Progenitor cell of endocrine pancreas (in vitro differentiated cells): ENCODE results near the gene ECM1. TPM values are rescaled to one million over a fixed set of nuclear protein-coding genes. Genes with fewer than 3 reads are reported as not detected.

Experiments used
- DNase-seq: peaks from one replicate; pipeline ENCODE4 v3.0.0; 2021; ENCODE audit warnings: low spot score; ENCODE audit not compliant: unreplicated experiment
- H3K27ac Mint-ChIP-seq: 2 replicates; pipeline ENCODE4 v1.8.0; 2021; ENCODE audit warnings: mild to moderate bottlenecking, moderate library complexity, mixed read lengths
- H3K27me3 Mint-ChIP-seq: 2 replicates; pipeline ENCODE4 v1.8.0; 2021; ENCODE audit warnings: mixed read lengths
- H3K36me3 Mint-ChIP-seq: 2 replicates; pipeline ENCODE4 v1.8.0; 2022; ENCODE audit warnings: mixed read lengths; ENCODE audit not compliant: insufficient read depth
- H3K4me1 Mint-ChIP-seq: 2 replicates; pipeline ENCODE4 v1.8.0; 2021; ENCODE audit warnings: low read depth, mixed read lengths
- H3K4me3 Mint-ChIP-seq: 2 replicates; pipeline ENCODE4 v1.8.0; 2021; ENCODE audit warnings: low read depth, mild to moderate bottlenecking, moderate library complexity, mixed read lengths
- H3K9me3 Mint-ChIP-seq: 2 replicates; pipeline ENCODE4 v1.8.0; 2021; ENCODE audit warnings: low read depth, mixed read lengths
- CTCF ChIP-seq: fragments of 200-600 bp; sonication (generic); IDR thresholded peaks from one replicate; pipeline ENCODE4 v1.5.0; 2021; ENCODE audit warnings: antibody characterized with exemption, mild to moderate bottlenecking; ENCODE audit not compliant: unreplicated experiment
- total RNA-seq: library from RNA; stranded (reverse); gene quantifications from 2 replicates; pipeline ENCODE4 v1.2.1, GENCODE V29; 2021

The ECM1 gene
- total RNA-seq, 1 donor from 2014 or later = 1.9 TPM

- H3K4me3 Mint-ChIP-seq = no peak overlapping the region
- H3K9me3 Mint-ChIP-seq = no peaks in the 10 kb centered on the region
- DNase-seq = no peak
- no peak for TF ChIP-seq CTCF
- H3K27me3 Mint-ChIP-seq = no peaks in the 10 kb centered on the region
- peaks cover 2% of the 10 kb centered on the region for H3K4me1 Mint-ChIP-seq
- no peak overlapping the region for H3K27ac Mint-ChIP-seq
- peaks cover 17% of the 10 kb centered on the region for H3K36me3 Mint-ChIP-seq
Measured at GRCh38 chr1:150493175-150493574, 14.7 kb upstream of the ECM1 start.

DNA sequence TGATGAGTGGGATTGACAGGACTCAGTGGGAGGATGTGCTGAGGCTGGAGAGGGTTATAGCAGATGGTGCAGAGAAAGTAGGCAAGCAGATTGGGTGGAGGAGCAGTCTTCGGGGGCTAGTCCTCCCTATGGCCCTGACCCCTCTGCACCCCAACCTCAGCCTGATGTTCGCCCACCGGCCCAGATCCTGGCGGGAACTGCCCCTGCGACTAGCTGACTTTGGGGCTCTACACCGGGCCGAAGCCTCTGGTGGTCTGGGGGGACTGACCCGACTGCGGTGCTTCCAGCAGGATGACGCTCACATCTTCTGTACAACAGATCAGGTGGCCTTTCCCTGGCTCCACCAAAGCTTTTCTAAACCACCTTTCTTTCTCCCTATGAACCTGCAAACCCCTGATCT, 9.6 kb upstream of the ECM1 start:
- H3K4me1 Mint-ChIP-seq = no peaks in the 10 kb centered on the region
- no peaks in the 10 kb centered on the region for H3K9me3 Mint-ChIP-seq
- no peak overlapping the region for H3K4me3 Mint-ChIP-seq
- H3K36me3 Mint-ChIP-seq = peaks cover 17% of the 10 kb centered on the region
- H3K27ac Mint-ChIP-seq = no peak overlapping the region
- no peaks in the 10 kb centered on the region for H3K27me3 Mint-ChIP-seq
- TF ChIP-seq CTCF = no peak
- no peak for DNase-seq

DNA sequence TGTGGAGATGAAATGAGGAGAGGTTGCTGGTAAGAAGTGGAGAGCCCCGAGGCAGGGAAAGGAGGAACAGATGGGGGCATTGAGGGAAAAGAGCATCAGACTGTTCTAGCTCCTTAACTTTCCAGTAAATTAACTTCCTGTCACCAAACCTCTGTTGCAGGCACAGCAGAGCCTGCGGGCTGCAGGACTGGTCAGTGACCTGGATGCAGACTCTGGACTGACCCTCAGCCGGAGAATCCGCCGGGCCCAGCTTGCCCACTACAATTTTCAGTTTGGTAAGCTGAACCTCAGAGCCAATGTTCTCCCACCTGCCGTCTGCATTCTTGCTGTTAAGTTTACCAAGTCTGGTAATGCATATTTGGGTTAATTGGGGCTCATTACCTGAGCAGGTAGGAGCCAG, 2.5 kb upstream of the ECM1 start:
- Mint-ChIP-seq H3K9me3 (no peaks in the 10 kb centered on the region), H3K4me1 (peaks cover 2% of the 10 kb centered on the region), H3K27me3 (no peaks in the 10 kb centered on the region), H3K36me3 (peaks cover 14% of the 10 kb centered on the region), H3K4me3 (no peak overlapping the region), H3K27ac (no peak overlapping the region)
- DNase-seq = no peak
- TF ChIP-seq CTCF = no peak

DNA sequence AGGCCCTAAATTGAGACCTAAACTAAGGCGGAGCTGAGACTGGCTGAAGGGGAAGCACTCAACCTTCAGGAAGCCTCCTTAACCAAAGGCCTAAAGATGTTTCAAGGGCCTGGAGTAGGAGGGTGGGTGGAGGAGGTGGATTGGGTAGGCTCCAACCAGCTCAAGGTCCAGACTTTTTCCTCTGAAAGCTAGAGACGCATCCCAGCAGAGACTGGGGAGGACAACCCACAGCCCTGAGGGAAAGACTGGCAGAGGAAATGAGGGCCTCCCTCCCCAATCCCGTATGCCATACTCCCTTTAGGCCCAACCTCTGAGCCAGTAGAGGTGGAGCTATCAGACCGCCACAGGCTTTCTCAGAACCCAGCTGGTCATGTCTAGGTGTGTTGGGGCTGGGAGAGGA, 1.1 kb downstream of the ECM1 start:
- no peak for TF ChIP-seq CTCF
- no peak for DNase-seq
- no peak overlapping the region for H3K27ac Mint-ChIP-seq
- H3K4me1 Mint-ChIP-seq = peaks cover 2% of the 10 kb centered on the region
- H3K36me3 Mint-ChIP-seq = peaks cover 9% of the 10 kb centered on the region
- H3K27me3 Mint-ChIP-seq = no peaks in the 10 kb centered on the region
- no peak overlapping the region for H3K4me3 Mint-ChIP-seq
- no peaks in the 10 kb centered on the region for H3K9me3 Mint-ChIP-seq

DNA sequence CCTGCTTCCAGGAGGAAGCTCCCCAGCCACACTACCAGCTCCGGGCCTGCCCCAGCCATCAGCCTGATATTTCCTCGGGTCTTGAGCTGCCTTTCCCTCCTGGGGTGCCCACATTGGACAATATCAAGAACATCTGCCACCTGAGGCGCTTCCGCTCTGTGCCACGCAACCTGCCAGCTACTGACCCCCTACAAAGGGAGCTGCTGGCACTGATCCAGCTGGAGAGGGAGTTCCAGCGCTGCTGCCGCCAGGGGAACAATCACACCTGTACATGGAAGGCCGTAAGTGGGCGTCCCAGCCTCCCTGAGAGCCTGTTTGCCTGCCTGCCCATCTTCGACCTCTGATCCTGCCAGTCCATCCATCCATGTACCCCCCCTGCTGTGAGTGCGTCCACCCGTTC, 3.6 kb downstream of the ECM1 start:
- Mint-ChIP-seq H3K4me3 (no peak overlapping the region), H3K27ac (no peak overlapping the region), H3K4me1 (peaks cover 6% of the 10 kb centered on the region), H3K36me3 (peaks cover 4% of the 10 kb centered on the region), H3K27me3 (no peaks in the 10 kb centered on the region), H3K9me3 (no peaks in the 10 kb centered on the region)
- no peak for DNase-seq
- TF ChIP-seq CTCF = no peak
